Measurements from ENCODE around the gene SH2D3A.

The SH2D3A gene

GRCh38 chr19:6718111-6718740 is 49.0 kb downstream of the SH2D3A start:
- Histone ChIP-seq H3F3A (ENCODE audit: insufficient read depth, low read length) (no peaks in the 10 kb centered on the region), H3K27me3 (ENCODE audit: insufficient read depth, low read length) (no peaks in the 10 kb centered on the region), H4K20me1 (ENCODE audit: insufficient read depth, low read length) (no peaks in the 10 kb centered on the region), H2AFZ (ENCODE audit: low read length) (no peak overlapping the region), H3K36me3 (ENCODE audit: insufficient read depth, low read length) (no peaks in the 10 kb centered on the region), H3K79me2 (ENCODE audit: insufficient read depth, low read length) (no peaks in the 10 kb centered on the region), H3K9me3 (ENCODE audit: low read length) (no peaks in the 10 kb centered on the region), H3K9me2 (ENCODE audit: low read depth, low read length) (no peaks in the 10 kb centered on the region), H3K4me2 (ENCODE audit: low read length) (no peak overlapping the region), H3K4me1 (ENCODE audit: insufficient read depth, low read length, severe bottlenecking) (peaks cover 22% of the 10 kb centered on the region), H3K27ac (ENCODE audit: low read depth, low read length, poor library complexity, severe bottlenecking) (no peak overlapping the region), H3K4me3 (ENCODE audit: low read depth, low read length, poor library complexity, severe bottlenecking) (no peak overlapping the region), H3K9ac (ENCODE audit: low read length) (no peak overlapping the region)
- TF ChIP-seq EZH2 (IDR thresholded peaks at IDR 0.05; ENCODE audit: borderline replicate concordance, low read length), result no peak
- no peak for TF ChIP-seq CTCF (IDR thresholded peaks at IDR 0.05; ENCODE audit: low read length)

GRCh38 chr19:6717441-6717971 is 49.7 kb downstream of the SH2D3A start:
- H3K9me3 ChIP-seq (ENCODE audit: low read length), result no peaks in the 10 kb centered on the region
- TF ChIP-seq EZH2 (IDR thresholded peaks at IDR 0.05; ENCODE audit: borderline replicate concordance, low read length) (no peak), CTCF (IDR thresholded peaks at IDR 0.05; ENCODE audit: low read length) (no peak; the same call in 1 of the 2 replicates)
- no peaks in the 10 kb centered on the region for H3K9me2 ChIP-seq (ENCODE audit: low read depth, low read length)
- no peaks in the 10 kb centered on the region for H3F3A ChIP-seq (ENCODE audit: insufficient read depth, low read length)
- H3K4me3 ChIP-seq (ENCODE audit: low read depth, low read length, poor library complexity, severe bottlenecking), result no peak overlapping the region
- H3K27me3 ChIP-seq (ENCODE audit: insufficient read depth, low read length), result no peaks in the 10 kb centered on the region
- H3K27ac ChIP-seq (ENCODE audit: low read depth, low read length, poor library complexity, severe bottlenecking), result no peak overlapping the region
- no peak overlapping the region for H3K4me2 ChIP-seq (ENCODE audit: low read length)
- peaks cover 20% of the 10 kb centered on the region for H3K4me1 ChIP-seq (ENCODE audit: insufficient read depth, low read length, severe bottlenecking)
- H2AFZ ChIP-seq (ENCODE audit: low read length), result no peak overlapping the region
- no peak overlapping the region for H3K9ac ChIP-seq (ENCODE audit: low read length)
- H4K20me1 ChIP-seq (ENCODE audit: insufficient read depth, low read length), result no peaks in the 10 kb centered on the region
- H3K36me3 ChIP-seq (ENCODE audit: insufficient read depth, low read length), result no peaks in the 10 kb centered on the region
- no peaks in the 10 kb centered on the region for H3K79me2 ChIP-seq (ENCODE audit: insufficient read depth, low read length)

- Histone ChIP-seq H3K4me1 (ENCODE audit: insufficient read depth, low read length, severe bottlenecking) (peaks cover 15% of the 10 kb centered on the region), H3K9me3 (ENCODE audit: low read length) (no peaks in the 10 kb centered on the region), H3K9me2 (ENCODE audit: low read depth, low read length) (no peaks in the 10 kb centered on the region), H3K79me2 (ENCODE audit: insufficient read depth, low read length) (no peaks in the 10 kb centered on the region), H3K27me3 (ENCODE audit: insufficient read depth, low read length) (no peaks in the 10 kb centered on the region), H3K9ac (ENCODE audit: low read length) (no peak overlapping the region), H3K4me2 (ENCODE audit: low read length) (no peak overlapping the region), H3K4me3 (ENCODE audit: low read depth, low read length, poor library complexity, severe bottlenecking) (no peak overlapping the region), H3F3A (ENCODE audit: insufficient read depth, low read length) (no peaks in the 10 kb centered on the region), H2AFZ (ENCODE audit: low read length) (no peak overlapping the region), H3K36me3 (ENCODE audit: insufficient read depth, low read length) (no peaks in the 10 kb centered on the region), H4K20me1 (ENCODE audit: insufficient read depth, low read length) (no peaks in the 10 kb centered on the region), H3K27ac (ENCODE audit: low read depth, low read length, poor library complexity, severe bottlenecking) (no peak overlapping the region)
- TF ChIP-seq EZH2 (IDR thresholded peaks at IDR 0.05; ENCODE audit: borderline replicate concordance, low read length) (no peak), CTCF (IDR thresholded peaks at IDR 0.05; ENCODE audit: low read length) (peak; percentile 34)
Measured at GRCh38 chr19:6717036-6717435, 50.2 kb downstream of the SH2D3A start.
